CD14-positive monocyte (primary cell): Measurements from ENCODE around the gene DCUN1D3. TPM values are rescaled to one million over a fixed set of nuclear protein-coding genes. Genes with fewer than 3 reads are reported as not detected.

ENCODE experiments used
- DNase-seq, 3 donors: peaks; one replicate each; pipeline ENCODE4 v3.0.0-alpha.2; 2011 to 2022
- H2AFZ ChIP-seq: 2 replicates; pipeline ENCODE4 v1.6.0; 2012; ENCODE audit warnings: mild to moderate bottlenecking, low read depth, low read length, inconsistent platforms; ENCODE audit not compliant: insufficient read depth, poor library complexity, severe bottlenecking
- H3K27ac ChIP-seq, 2 donors: 1 replicate in 1 of 2; 2 replicates in 1 of 2; pipeline ENCODE4 v1.5.1; 2012 to 2013; ENCODE audit warnings: low read length in 2 of 2, control low read depth in 1 of 2, inconsistent platforms in 1 of 2, low read depth in 1 of 2, mild to moderate bottlenecking in 1 of 2
- H3K27me3 ChIP-seq, 2 donors: one replicate each; pipeline versions ENCODE4 v1.6.0 to v1.6.1; 2011 to 2013; ENCODE audit warnings: low read length in 2 of 2; ENCODE audit not compliant: control insufficient read depth in 2 of 2, insufficient read depth in 2 of 2
- H3K36me3 ChIP-seq, 2 donors: replicated peaks in 1 of 2; 1 replicate in 1 of 2; 2 replicates in 1 of 2; pipeline versions ENCODE4 v1.5.1 to v1.6.1; 2012 to 2013; ENCODE audit warnings: low read length in 2 of 2, control low read depth in 1 of 2, inconsistent platforms in 1 of 2, mild to moderate bottlenecking in 1 of 2; ENCODE audit not compliant: insufficient read depth in 2 of 2, control insufficient read depth in 1 of 2
- H3K4me1 ChIP-seq, 2 donors: 1 replicate in 1 of 2; 2 replicates in 1 of 2; pipeline versions ENCODE4 v1.5.1 to v1.6.1; 2012 to 2013; ENCODE audit warnings: low read length in 2 of 2, control low read depth in 1 of 2, inconsistent platforms in 1 of 2, mild to moderate bottlenecking in 1 of 2, moderate library complexity in 1 of 2; ENCODE audit not compliant: insufficient read depth in 2 of 2, control insufficient read depth in 1 of 2
- H3K4me2 ChIP-seq: replicated peaks from 2 replicates; pipeline ENCODE3; 2012; ENCODE audit warnings: low read length, moderate library complexity, mild to moderate bottlenecking; ENCODE audit not compliant: poor library complexity, severe bottlenecking; ENCODE audit errors: extremely low read depth
- H3K4me3 ChIP-seq, 3 experiments: fragments of 200-600 bp in 1 of 3; sonication (generic) in 1 of 3; replicated peaks in 1 of 3; 1 replicate in 2 of 3; 2 replicates in 1 of 3; pipeline ENCODE4 v1.5.1; 2011 to 2013; ENCODE audit warnings: low read length in 3 of 3, mild to moderate bottlenecking in 3 of 3, control low read depth in 2 of 3, low read depth in 2 of 3, inconsistent platforms in 1 of 3, moderate library complexity in 1 of 3
- H3K79me2 ChIP-seq: 2 replicates; pipeline ENCODE4 v1.6.0; 2012; ENCODE audit warnings: mild to moderate bottlenecking, control low read depth, inconsistent platforms, low read length, moderate library complexity; ENCODE audit not compliant: insufficient read depth
- H3K9ac ChIP-seq: 2 replicates; pipeline ENCODE4 v1.6.0; 2017; ENCODE audit warnings: low read length, mild to moderate bottlenecking; ENCODE audit not compliant: insufficient read depth, poor library complexity, severe bottlenecking
- H3K9me3 ChIP-seq, 2 donors: replicated peaks in 1 of 2; 1 replicate in 1 of 2; 2 replicates in 1 of 2; pipeline versions ENCODE4 v1.5.1 to v1.6.1; 2012 to 2013; ENCODE audit warnings: low read length in 2 of 2, control low read depth in 1 of 2; ENCODE audit not compliant: control insufficient read depth in 1 of 2, insufficient read depth in 1 of 2
- H4K20me1 ChIP-seq: 2 replicates; pipeline ENCODE4 v1.6.0; 2012; ENCODE audit warnings: mild to moderate bottlenecking, low read length, control low read depth, moderate library complexity; ENCODE audit not compliant: insufficient read depth
- H3K27ac Mint-ChIP-seq, 7 donors: one replicate each; pipeline ENCODE4 v1.8.0; 2020; ENCODE audit warnings: mild to moderate bottlenecking in 7 of 7, mixed read lengths in 7 of 7, moderate library complexity in 6 of 7, inconsistent platforms in 2 of 7
- H3K27me3 Mint-ChIP-seq, 3 donors: one replicate each; pipeline ENCODE4 v1.8.0; 2021 to 2022; ENCODE audit warnings: low read depth in 3 of 3, mild to moderate bottlenecking in 3 of 3, mixed read lengths in 3 of 3, moderate library complexity in 3 of 3, inconsistent platforms in 1 of 3
- H3K36me3 Mint-ChIP-seq, 2 donors: one replicate each; pipeline ENCODE4 v1.8.0; 2020; ENCODE audit warnings: mixed read lengths in 2 of 2, inconsistent platforms in 1 of 2, mild to moderate bottlenecking in 1 of 2
- H3K4me1 Mint-ChIP-seq: one replicate; pipeline ENCODE4 v1.8.0; 2020; ENCODE audit warnings: mild to moderate bottlenecking, mixed read lengths
- H3K4me3 Mint-ChIP-seq, 2 donors: one replicate each; pipeline ENCODE4 v1.8.0; 2020; ENCODE audit warnings: mild to moderate bottlenecking in 2 of 2, mixed read lengths in 2 of 2, moderate library complexity in 1 of 2
- H3K9me3 Mint-ChIP-seq, 7 donors: one replicate each; pipeline ENCODE4 v1.8.0; 2020 to 2022; ENCODE audit warnings: mixed read lengths in 7 of 7, mild to moderate bottlenecking in 6 of 7, moderate library complexity in 6 of 7, inconsistent platforms in 2 of 7
- CTCF ChIP-seq: fragments of 200-600 bp; IDR thresholded peaks from one replicate; pipeline ENCODE4 v1.8.0; 2022; ENCODE audit warnings: antibody characterized with exemption, mild to moderate bottlenecking
- WGBS: methylation state at CpG from one replicate; pipeline ENCODE4 v1.1.5; 2013; ENCODE audit warnings: missing lambda C conversion rate; ENCODE audit not compliant: insufficient coverage; 5-methylcytosine and 5-hydroxymethylcytosine counted together
- intact Hi-C, 2 donors: fragments of 100-400 bp; cut with micrococcal nuclease; formaldehyde crosslinking; loops; one replicate each; pipeline versions ENCODE4 v1.15.0 to v1.15.1; 2023
- polyA plus RNA-seq, 3 donors: library from polyadenylated mRNA; depleted of rRNA in 1 of 3; unstranded in 2 of 3; stranded (reverse) in 1 of 3; fragments of 300-500 nt in 2 of 3; fragments of >200 nt in 1 of 3; fragmentation: Illumina TruSeq in 2 of 3; gene quantifications; 1 replicate in 2 of 3; 2 replicates in 1 of 3; pipeline ENCODE4 v1.2.3, GENCODE V29; 2012 to 2021

Gene DCUN1D3
- polyA plus RNA-seq, 3 donors = 1.0 to 3.4 (median 1.3) TPM

DNA sequence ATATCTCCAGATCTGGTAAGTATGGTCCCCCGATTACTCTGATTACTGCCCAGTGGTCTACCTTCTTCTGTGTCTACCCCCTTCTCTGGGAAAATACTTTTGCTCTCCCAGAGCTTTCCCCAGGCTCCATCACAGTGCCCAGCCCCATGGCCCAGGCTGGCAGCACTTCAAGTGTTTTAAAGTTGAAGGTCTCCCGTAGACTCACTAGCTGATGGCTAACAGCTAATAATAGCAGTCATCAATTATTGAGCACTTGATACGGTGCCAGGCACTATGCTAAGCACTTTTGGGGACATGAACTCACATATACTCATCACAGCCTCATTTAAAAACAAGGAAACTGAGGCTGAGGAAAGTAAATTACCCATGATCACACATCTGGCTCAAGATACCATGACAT lies 33.4 kb downstream of the DCUN1D3 start:
- no peak overlapping the region for H3K4me3 ChIP-seq
- H3K4me1 ChIP-seq = peaks cover 7 to 9% of the 10 kb centered on the region in 2 donors
- no peaks in the 10 kb centered on the region for H3K27me3 ChIP-seq
- no peak overlapping the region for H3K4me2 ChIP-seq
- Mint-ChIP-seq H3K4me3 (no peak overlapping the region), H3K4me1 (peaks cover 17% of the 10 kb centered on the region), H3K27ac (peak overlapping the region in 1 of 7 donors; percentile 15), H3K36me3 (peaks cover 12 to 17% of the 10 kb centered on the region in 2 donors), H3K27me3 (no peaks in the 10 kb centered on the region), H3K9me3 (no peaks in the 10 kb centered on the region)
- 100% methylated on average over 3 of the region's 3 CpGs for WGBS
- intact Hi-C loops = loop anchor here in 1 of 2 donors (10.0 kb wide), 1 partner anchor 68 kb away; no protein-coding TSS in a partner anchor
- peaks cover 63% of the 10 kb centered on the region for H4K20me1 ChIP-seq
- no peak overlapping the region for H3K9ac ChIP-seq
- no peaks in the 10 kb centered on the region for H3K9me3 ChIP-seq
- H3K36me3 ChIP-seq = peaks cover 8 to 10% of the 10 kb centered on the region in 2 donors
- H2AFZ ChIP-seq = no peak overlapping the region
- no peak overlapping the region for H3K27ac ChIP-seq
- TF ChIP-seq CTCF = no peak
- DNase-seq = no peak
- H3K79me2 ChIP-seq = peaks cover 7% of the 10 kb centered on the region

DNA sequence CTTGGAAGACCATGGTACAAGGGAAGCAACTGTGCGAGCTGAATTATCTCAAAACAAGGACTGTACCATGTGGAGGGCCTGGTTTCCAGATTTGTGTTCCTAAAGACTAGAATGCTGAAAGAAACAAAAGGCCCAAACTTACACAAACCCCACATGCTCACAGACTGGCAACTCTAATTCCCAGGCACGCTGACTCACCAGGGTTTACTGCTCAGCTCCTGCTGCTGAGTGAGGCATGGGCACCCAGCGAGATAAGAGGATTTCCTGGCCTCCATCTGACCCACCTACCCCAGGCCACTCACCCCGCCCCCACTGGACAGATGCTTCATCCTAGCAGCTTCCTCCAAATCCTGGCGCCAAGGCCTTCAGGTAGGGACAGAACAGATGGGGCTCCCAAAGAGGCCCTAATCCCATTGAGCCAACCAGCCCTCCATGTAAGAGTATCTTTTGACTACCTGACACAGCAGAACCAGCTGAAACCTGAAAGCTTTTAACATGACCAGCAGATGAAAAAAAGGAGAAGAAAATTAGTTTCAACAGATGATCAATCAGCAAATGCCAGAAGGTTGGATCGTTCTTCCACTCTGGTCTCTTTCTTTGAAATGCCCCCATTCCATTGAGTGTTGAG lies 33.9 kb downstream of the DCUN1D3 start:
- peak in 1 of 3 donors; percentile 15 for DNase-seq
- H3K4me3 ChIP-seq = no peak overlapping the region
- Mint-ChIP-seq H3K4me1 (peaks cover 17% of the 10 kb centered on the region), H3K27me3 (peaks cover 0 to 2% (median 0%) of the 10 kb centered on the region in 3 donors), H3K27ac (peak overlapping the region in 1 of 7 donors; percentile 15), H3K9me3 (no peaks in the 10 kb centered on the region), H3K36me3 (peaks cover 17 to 22% of the 10 kb centered on the region in 2 donors), H3K4me3 (no peak overlapping the region)
- H3K9ac ChIP-seq = no peak overlapping the region
- H3K9me3 ChIP-seq = no peaks in the 10 kb centered on the region
- H3K27ac ChIP-seq = no peak overlapping the region
- H2AFZ ChIP-seq = no peak overlapping the region
- H3K79me2 ChIP-seq = peaks cover 7% of the 10 kb centered on the region
- 65% methylated on average over 4 of the region's 6 CpGs for WGBS
- intact Hi-C loops = loop anchor here in 1 of 2 donors (10.0 kb wide), 1 partner anchor 69 kb away; no protein-coding TSS in a partner anchor
- H3K36me3 ChIP-seq = peaks cover 13 to 16% of the 10 kb centered on the region in 2 donors
- H3K4me1 ChIP-seq = peaks cover 7 to 9% of the 10 kb centered on the region in 2 donors
- H3K27me3 ChIP-seq = no peaks in the 10 kb centered on the region
- peaks cover 60% of the 10 kb centered on the region for H4K20me1 ChIP-seq
- TF ChIP-seq CTCF = no peak
- no peak overlapping the region for H3K4me2 ChIP-seq
